Smooth muscle cell (in vitro differentiated cells): ENCODE results near the gene PGF. TPM values are rescaled to one million over a fixed set of nuclear protein-coding genes. Genes with fewer than 3 reads are reported as not detected.

ENCODE experiments used
- DNase-seq: peaks from one replicate; lab custom pipeline; 2025; ENCODE audit not compliant: unreplicated experiment; lab: John Stamatoyannopoulos, UW
- H2AFZ ChIP-seq: fragments of 200-600 bp; sonication (generic); 2 replicates; pipeline ENCODE4 v1.6.0; 2016; ENCODE audit warnings: antibody characterized with exemption, low read depth, mild to moderate bottlenecking
- H3F3A ChIP-seq: fragments of 200-600 bp; sonication (generic); 2 replicates; pipeline ENCODE4 v1.6.0; 2017; ENCODE audit warnings: antibody characterized with exemption, low read depth
- H3K27ac ChIP-seq: fragments of 200-600 bp; sonication (generic); 2 replicates; pipeline ENCODE4 v1.5.1; 2016; ENCODE audit warnings: low read depth, mild to moderate bottlenecking
- H3K27me3 ChIP-seq: fragments of 200-600 bp; sonication (generic); 2 replicates; pipeline ENCODE4 v1.6.1; 2016; ENCODE audit warnings: low read depth, mild to moderate bottlenecking
- H3K36me3 ChIP-seq: fragments of 200-600 bp; sonication (generic); 2 replicates; pipeline ENCODE4 v1.5.1; 2016; ENCODE audit warnings: low read depth
- H3K4me1 ChIP-seq: fragments of 200-600 bp; sonication (generic); 2 replicates; pipeline ENCODE4 v1.5.1; 2016; ENCODE audit warnings: low read depth
- H3K4me2 ChIP-seq: fragments of 200-600 bp; sonication (generic); 2 replicates; pipeline ENCODE4 v1.6.0; 2016; ENCODE audit warnings: mild to moderate bottlenecking
- H3K4me3 ChIP-seq: fragments of 200-600 bp; sonication (generic); 2 replicates; pipeline ENCODE4 v1.5.1; 2016; ENCODE audit warnings: mild to moderate bottlenecking
- H3K79me2 ChIP-seq: fragments of 200-600 bp; sonication (generic); 2 replicates; pipeline ENCODE4 v1.6.0; 2016; ENCODE audit warnings: low read depth, mild to moderate bottlenecking
- H3K9ac ChIP-seq: fragments of 200-600 bp; sonication (generic); 2 replicates; pipeline ENCODE4 v1.6.0; 2016; ENCODE audit warnings: low read depth
- H3K9me3 ChIP-seq: fragments of 200-600 bp; sonication (generic); replicated peaks from 2 replicates; pipeline ENCODE4 v1.5.1; 2016; ENCODE audit warnings: low read depth
- H4K20me1 ChIP-seq: fragments of 200-600 bp; sonication (generic); 2 replicates; pipeline ENCODE4 v1.6.0; 2016; ENCODE audit warnings: low read depth
- CTCF ChIP-seq: fragments of 200-600 bp; sonication (generic); IDR thresholded peaks from 2 replicates; pipeline ENCODE4 v1.5.1; 2017; ENCODE audit warnings: borderline replicate concordance, mild to moderate bottlenecking, antibody characterized with exemption; ENCODE audit not compliant: insufficient read depth, poor library complexity, severe bottlenecking
- WGBS: methylation state at CpG from one replicate; pipeline ENCODE4 v1.1.7; 2016; ENCODE audit warnings: low lambda C conversion rate; 5-methylcytosine and 5-hydroxymethylcytosine counted together
- polyA plus RNA-seq: library from polyadenylated mRNA; unstranded; fragments of >200 nt; fragmentation: Nextera tagmentation; extraction: Ambion mirVana; gene quantifications from 2 replicates; pipeline ENCODE4 v1.2.1, GENCODE V29; 2016
- total RNA-seq: library from RNA; depleted of rRNA; stranded (reverse); fragments of >200 nt; gene quantifications from 2 replicates; pipeline ENCODE4 v1.2.3, GENCODE V29; 2014

Gene PGF
- total and polyA plus RNA-seq, 2 experiments from 2014 or later: 15.4 to 30.6 TPM

DNA sequence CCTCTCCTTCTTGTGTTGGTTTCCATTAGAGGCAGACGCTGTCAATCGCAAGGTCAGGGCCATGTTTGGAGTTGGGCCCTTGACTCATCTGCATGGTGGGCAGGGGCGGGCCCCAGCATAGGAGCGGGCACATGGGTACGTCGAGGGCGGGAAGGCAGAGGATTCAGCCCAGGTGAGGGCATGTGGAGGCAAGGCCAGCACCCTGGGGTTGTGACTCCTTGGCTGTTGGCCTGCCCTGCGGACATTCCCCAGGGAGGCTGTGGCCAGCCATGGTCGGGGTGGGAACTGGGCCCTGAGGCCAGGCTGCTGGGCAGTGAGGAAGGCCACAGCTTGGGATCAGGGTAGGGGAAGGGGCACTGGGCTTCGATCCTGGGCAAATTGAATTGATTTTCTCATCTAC is 42.6 kb downstream of the PGF start:
- H3K9me3 ChIP-seq: no peaks in the 10 kb centered on the region
- no peaks in the 10 kb centered on the region for H3K79me2 ChIP-seq
- H3K4me2 ChIP-seq: no peak overlapping the region
- no peak overlapping the region for H2AFZ ChIP-seq
- H3K27me3 ChIP-seq: no peaks in the 10 kb centered on the region
- no peak overlapping the region for H3K9ac ChIP-seq
- no peak for DNase-seq
- WGBS: 91% methylated on average over 10 of the region's 10 CpGs
- H3K27ac ChIP-seq: no peak overlapping the region
- no peak overlapping the region for H3K4me3 ChIP-seq
- H3F3A ChIP-seq: no peaks in the 10 kb centered on the region
- no peak for TF ChIP-seq CTCF
- H3K36me3 ChIP-seq: no peaks in the 10 kb centered on the region
- no peaks in the 10 kb centered on the region for H4K20me1 ChIP-seq
- H3K4me1 ChIP-seq: no peaks in the 10 kb centered on the region

GRCh38 chr14:74912111-74912510 is 43.3 kb downstream of the PGF start:
- Histone ChIP-seq H3K79me2 (no peaks in the 10 kb centered on the region), H3K27ac (no peak overlapping the region), H3K36me3 (no peaks in the 10 kb centered on the region), H2AFZ (no peak overlapping the region), H3K9me3 (no peaks in the 10 kb centered on the region), H3F3A (no peaks in the 10 kb centered on the region), H3K27me3 (no peaks in the 10 kb centered on the region), H3K4me2 (no peak overlapping the region), H3K4me3 (no peak overlapping the region), H3K9ac (no peak overlapping the region), H3K4me1 (no peaks in the 10 kb centered on the region), H4K20me1 (no peaks in the 10 kb centered on the region)
- DNase-seq: no peak
- TF ChIP-seq CTCF: no peak
- WGBS: 90% methylated on average over 6 of the region's 6 CpGs

DNA sequence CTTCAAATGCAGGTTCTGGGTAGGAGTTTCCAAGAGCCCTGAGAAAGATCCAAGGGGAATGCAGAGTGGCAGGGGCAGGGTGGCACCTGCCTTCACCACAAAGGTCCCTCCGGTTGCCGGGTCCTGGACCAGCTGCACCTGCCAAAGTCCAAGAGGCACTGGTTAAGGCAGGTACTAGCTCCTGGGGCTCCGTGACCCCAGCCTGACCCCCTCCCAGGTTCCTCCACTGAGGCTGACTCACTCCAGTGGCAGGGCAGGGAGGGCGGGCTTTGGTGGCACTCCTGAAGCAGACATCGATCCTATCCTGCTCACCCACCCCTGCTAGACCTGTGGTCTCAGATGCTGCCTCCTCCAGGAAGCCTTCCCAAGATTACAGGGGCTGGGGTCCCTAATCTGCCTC is 43.7 kb downstream of the PGF start:
- Histone ChIP-seq H3F3A (no peaks in the 10 kb centered on the region), H4K20me1 (no peaks in the 10 kb centered on the region), H2AFZ (no peak overlapping the region), H3K4me1 (no peaks in the 10 kb centered on the region), H3K36me3 (no peaks in the 10 kb centered on the region), H3K9me3 (no peaks in the 10 kb centered on the region), H3K9ac (no peak overlapping the region), H3K4me3 (no peak overlapping the region), H3K79me2 (no peaks in the 10 kb centered on the region), H3K4me2 (no peak overlapping the region), H3K27ac (no peak overlapping the region), H3K27me3 (no peaks in the 10 kb centered on the region)
- no peak for DNase-seq
- WGBS: 92% methylated on average over 5 of the region's 5 CpGs
- no peak for TF ChIP-seq CTCF

DNA sequence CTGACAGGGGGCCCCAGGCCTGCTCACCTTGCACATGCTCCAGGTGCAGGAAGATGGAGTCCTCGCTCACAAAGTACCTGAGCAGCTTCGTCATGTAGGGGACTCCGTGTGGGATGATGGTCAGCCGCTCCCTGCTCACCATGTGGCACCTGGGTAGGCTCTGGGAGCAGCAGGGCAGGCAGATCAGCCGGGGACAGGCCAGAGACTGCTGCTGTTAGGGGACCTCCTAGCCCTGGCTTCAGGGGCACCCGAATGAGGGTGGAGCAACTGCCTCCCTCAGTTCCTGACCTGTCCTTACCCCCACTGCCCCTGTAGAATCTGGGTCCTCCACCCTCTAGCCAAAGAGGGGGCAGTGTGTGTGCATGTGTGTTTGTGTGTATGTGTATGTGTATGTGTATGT is 44.2 kb downstream of the PGF start:
- no peak overlapping the region for H3K27ac ChIP-seq
- no peak overlapping the region for H3K9ac ChIP-seq
- DNase-seq: no peak
- H3K4me1 ChIP-seq: no peaks in the 10 kb centered on the region
- H3K4me2 ChIP-seq: no peak overlapping the region
- WGBS: 95% methylated on average over 6 of the region's 6 CpGs
- no peaks in the 10 kb centered on the region for H3F3A ChIP-seq
- no peak for TF ChIP-seq CTCF
- H4K20me1 ChIP-seq: no peaks in the 10 kb centered on the region
- no peaks in the 10 kb centered on the region for H3K9me3 ChIP-seq
- no peak overlapping the region for H3K4me3 ChIP-seq
- H3K27me3 ChIP-seq: no peaks in the 10 kb centered on the region
- no peaks in the 10 kb centered on the region for H3K79me2 ChIP-seq
- H2AFZ ChIP-seq: no peak overlapping the region
- no peaks in the 10 kb centered on the region for H3K36me3 ChIP-seq
